Amniotic stem cell (primary cell): ENCODE data around the gene PDIA6.

ENCODE experiments used
- DNase-seq: peaks from one replicate; lab custom pipeline; 2025; lab: John Stamatoyannopoulos, UW

Gene PDIA6

DNA sequence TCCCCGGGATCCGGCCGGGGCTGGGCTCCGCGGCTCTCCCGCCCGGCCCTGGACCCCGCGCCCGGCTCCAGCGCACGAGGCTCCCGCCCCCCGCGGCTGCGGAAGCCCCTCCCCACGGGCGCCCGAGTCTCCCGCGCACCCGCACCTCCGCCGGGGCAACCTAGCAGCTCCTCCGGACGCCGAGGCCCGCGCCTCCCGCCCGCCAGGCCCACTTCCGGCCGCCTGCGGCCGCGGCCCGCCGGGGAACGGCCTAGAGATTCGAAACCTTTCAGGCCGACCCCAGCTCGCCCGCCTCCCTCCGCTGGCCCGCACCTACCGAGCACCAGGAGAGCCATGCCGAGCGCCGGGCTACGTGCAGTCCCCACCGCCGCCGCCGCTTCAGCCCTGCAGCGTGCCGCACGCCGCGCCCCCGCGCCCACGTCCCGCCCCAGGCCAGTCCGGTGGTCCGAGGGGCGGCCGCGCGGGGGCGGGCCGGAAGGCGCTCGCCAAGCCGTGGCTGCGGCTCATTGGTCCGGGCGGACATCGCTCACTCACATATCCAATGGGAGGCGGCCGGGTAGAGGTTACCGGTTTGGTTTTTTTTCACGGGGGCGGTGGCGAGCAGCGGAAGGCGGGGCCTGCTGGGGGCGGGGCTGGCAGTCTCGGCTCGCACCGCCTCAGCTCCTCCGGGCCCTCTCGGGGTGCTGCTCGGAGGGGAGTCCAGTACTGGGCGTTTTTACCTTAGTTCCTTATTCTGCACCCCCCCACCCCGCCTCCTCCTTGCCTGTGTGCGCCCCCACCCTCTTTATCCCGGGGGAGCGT, at the start of gene PDIA6:
Gene PDIA6 (minus strand): TSS at position 424 of the 801 bp plus-strand sequence. CDS start 89 bp downstream, at position 335.
- DNase-seq, result peak; percentile 95

GRCh38 chr2:10862330-10862729, 49.7 kb upstream of the PDIA6 start:
- no peak for DNase-seq

DNA sequence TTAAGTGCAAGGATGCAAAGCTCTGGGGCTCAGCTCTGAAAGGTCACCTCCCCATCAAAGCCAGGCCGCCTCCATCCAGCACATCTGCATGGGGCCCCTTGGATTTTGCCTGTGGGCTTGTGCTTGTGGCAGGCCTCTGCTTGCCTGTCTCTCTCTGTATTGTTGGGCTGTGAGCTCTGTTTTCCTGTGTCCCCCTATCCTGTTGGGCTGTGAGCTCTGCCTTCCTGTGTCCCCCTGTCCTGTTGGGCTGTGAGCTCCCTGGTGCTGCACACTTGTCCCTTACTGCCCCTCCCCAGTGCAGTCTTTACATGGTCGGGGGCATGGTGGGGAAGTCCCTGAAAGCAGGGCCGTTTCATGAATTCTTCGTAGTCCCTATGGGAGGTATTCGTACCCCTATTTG, 49.2 kb upstream of the PDIA6 start:
- DNase-seq, result no peak

- DNase-seq, result no peak
Measured at GRCh38 chr2:10860814-10861325, 48.3 kb upstream of the PDIA6 start.

DNA sequence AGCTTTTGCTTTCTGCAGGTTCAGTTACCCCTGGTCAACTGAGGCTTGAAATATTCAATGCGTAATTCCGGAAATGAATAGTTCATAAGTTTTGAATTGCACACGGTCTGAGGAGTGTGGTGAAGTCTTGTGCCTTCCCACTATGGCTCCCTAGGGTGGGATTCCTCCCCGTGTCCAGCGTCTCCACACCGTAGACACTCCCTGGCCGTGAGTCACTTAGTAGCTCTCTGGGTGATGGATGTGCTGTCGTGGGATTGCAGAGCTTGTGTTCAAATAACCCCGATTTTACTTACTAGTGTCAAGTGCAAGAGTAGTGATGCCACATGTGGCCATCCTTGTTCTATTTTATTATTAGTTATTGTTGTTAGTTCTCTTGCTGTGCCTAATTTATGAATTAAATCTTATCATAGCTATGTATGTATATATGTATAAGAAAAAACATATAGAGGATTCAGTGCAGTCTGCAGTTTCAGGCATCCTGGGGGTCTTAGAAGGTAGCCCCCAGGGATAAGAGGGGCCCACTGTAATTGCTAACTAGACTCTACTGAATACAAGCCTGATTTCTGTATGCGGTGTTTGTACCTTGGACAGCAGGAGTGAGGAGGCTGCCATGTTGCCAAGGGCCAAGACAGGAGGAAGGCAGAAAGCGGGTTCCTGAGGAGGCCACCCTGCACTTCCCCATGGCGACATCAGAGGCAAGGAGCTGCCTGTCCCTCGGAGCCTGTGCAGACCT, 47.7 kb upstream of the PDIA6 start:
- DNase-seq, result no peak

GRCh38 chr2:10859278-10859677, 46.7 kb upstream of the PDIA6 start:
- DNase-seq, result no peak

DNA sequence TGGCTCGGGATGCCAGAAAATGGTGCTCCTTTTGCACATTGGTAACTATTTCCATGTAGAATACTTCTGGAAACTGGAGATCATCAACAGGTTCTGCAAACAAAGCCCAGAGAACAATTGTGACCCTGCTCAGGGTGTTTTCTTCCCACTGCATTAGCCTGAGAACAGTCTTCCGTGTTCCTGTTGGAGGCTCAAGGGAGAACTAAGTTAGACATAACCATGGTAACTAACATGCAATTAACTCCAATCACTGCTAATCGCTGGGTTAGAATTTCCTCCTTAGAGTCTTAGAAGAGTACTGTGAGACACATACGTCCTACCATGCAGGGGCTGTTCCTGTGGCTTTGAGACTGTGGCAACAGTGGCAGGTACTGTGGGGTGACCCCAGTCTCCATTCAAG, 36.0 kb upstream of the PDIA6 start:
- DNase-seq, result no peak

DNA sequence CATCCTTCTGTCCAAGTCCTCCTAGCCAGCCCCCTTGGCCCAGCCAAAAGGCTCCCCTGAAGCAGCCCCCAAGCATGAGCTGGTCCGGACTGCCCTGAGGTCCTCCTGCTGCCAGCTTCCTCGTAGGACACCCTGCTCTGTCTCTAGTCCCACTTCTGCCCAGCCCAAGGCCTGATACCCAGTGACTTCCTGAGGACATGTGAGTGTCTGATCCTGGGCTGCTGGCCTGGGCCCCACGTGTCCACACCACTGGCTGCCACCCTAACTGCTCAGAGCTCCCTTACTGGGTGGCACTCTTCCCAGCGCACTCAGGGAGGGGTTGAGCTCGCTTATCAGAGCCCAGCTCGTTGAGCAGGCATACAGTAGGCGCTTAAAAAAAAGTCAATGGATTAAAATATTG, 34.4 kb upstream of the PDIA6 start:
- DNase-seq, result no peak

- DNase-seq, result no peak
Measured at GRCh38 chr2:10846110-10846861, 33.7 kb upstream of the PDIA6 start.

GRCh38 chr2:10845640-10846039, 33.1 kb upstream of the PDIA6 start:
- no peak for DNase-seq

DNA sequence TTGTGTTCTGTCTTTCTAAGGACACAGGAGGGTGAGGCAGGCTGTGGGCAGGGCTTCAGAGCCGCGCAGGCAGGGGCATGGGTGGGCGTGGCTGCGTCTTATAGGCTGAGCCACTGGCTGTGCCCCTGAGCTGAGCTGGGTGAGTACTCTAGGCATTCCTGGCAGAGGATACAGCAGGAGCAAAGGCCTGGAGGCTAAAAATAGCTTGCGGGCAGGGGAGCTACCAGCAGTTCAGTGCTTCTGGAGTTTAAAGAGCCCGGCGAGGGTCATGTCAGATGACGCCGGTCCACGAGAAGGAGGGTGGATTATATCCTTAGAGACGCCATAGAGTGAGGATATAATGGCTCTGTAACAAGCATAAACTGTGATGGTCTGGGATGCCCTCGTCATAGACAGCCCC, 31.5 kb upstream of the PDIA6 start:
- DNase-seq, result peak; percentile 43

- DNase-seq, result no peak
Measured at GRCh38 chr2:10842506-10842905, 29.9 kb upstream of the PDIA6 start.

- DNase-seq, result no peak
Measured at GRCh38 chr2:10841547-10842219, 29.1 kb upstream of the PDIA6 start.

- DNase-seq, result peak; percentile 4
Measured at GRCh38 chr2:10839813-10840212, 27.2 kb upstream of the PDIA6 start.

GRCh38 chr2:10838734-10839133, 26.1 kb upstream of the PDIA6 start:
- no peak for DNase-seq

- DNase-seq, result no peak
Measured at GRCh38 chr2:10837298-10838266, 25.0 kb upstream of the PDIA6 start.

GRCh38 chr2:10835052-10835970, 22.7 kb upstream of the PDIA6 start:
- peak; percentile 8 for DNase-seq

DNA sequence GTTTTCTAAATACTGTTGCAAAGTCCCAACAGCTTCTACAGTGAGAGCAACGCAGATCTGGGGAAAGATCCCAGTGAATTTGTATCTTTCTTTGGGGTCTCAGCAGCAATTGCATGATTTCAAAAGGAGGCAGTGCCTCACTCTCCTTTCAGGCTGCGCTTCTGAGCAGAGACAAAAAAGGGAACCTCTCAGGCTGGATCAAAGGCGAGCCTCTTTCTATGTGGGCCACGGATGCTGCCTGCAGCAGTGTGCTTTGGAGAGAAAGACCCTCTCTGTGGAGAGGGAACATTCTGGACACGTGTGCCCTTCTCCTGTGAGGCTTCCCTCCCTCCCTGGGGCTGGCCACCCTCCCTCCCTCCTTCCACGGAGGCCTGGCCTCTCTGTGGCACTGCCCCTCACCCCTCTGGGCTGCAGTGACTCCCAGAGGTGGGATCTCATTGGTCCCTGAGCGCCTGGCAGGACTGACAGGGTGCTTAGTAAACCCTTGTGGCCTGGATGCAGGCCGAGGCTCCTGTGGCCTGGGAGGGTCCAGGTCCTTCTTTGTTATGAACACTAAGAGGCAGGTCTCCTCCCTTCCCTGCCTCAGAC, 21.6 kb upstream of the PDIA6 start:
- no peak for DNase-seq

DNA sequence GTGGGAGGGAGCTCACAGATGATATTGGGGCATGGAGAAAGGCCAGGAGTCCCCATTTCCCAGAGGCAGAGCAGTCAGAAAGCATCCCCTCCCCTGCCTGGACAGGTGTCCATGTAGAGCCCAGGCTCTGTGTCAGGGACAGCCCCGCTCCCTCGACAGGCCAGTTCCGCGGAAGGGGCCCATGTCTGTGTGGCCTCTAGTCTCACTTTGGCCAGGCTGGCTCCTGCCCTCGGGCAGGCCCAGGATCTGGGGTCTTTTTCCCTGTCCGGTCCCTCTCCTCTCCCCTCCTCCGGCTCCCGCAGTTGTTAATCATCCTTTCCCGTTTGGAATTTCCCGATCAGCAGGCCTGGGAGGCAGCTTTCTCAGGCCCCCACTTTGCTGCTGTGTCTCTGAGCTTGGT, 20.4 kb upstream of the PDIA6 start:
- no peak for DNase-seq
